K562 (cell line): ENCODE data around the gene DHODH. TPM values are rescaled to one million over a fixed set of nuclear protein-coding genes. Genes with fewer than 3 reads are reported as not detected.

Source experiments
- ATF4 ChIP-seq: fragments of 450-650 bp; formaldehyde crosslinking; IDR thresholded peaks from 2 replicates; pipeline ENCODE4 v1.4.0; 2022; ENCODE audit warnings: mild to moderate bottlenecking, moderate library complexity
- ESRRA ChIP-seq: fragments of 450-650 bp; IDR thresholded peaks from 2 replicates; pipeline ENCODE4 v1.6.1; 2014; ENCODE audit warnings: low read depth, mild to moderate bottlenecking, moderate library complexity, borderline replicate concordance
- KLF1 ChIP-seq: fragments of 450-650 bp; IDR thresholded peaks from 2 replicates; pipeline ENCODE4 v1.6.1; 2016; ENCODE audit warnings: missing genetic modification characterization, missing compliant biosample characterization
- MCM3 ChIP-seq: fragments of 450-650 bp; IDR thresholded peaks from 2 replicates; pipeline ENCODE4 v1.6.1; 2016
- POU5F1 ChIP-seq: fragments of 150-350 bp; IDR thresholded peaks from 2 replicates; pipeline ENCODE4 v1.6.1; 2014; ENCODE audit warnings: borderline replicate concordance, low read length, low read depth, mild to moderate bottlenecking; ENCODE audit not compliant: partially characterized antibody
- PURB ChIP-seq: sonication (generic); formaldehyde crosslinking; IDR thresholded peaks from 2 replicates; pipeline ENCODE4 v1.9.0; 2021; ENCODE audit warnings: low read depth, mild to moderate bottlenecking, missing genetic modification reagents
- RBM25 ChIP-seq: fragments of 200-400 bp; formaldehyde crosslinking; IDR thresholded peaks from 2 replicates; pipeline ENCODE4 v1.6.1; 2018; ENCODE audit warnings: low read length, low read depth, moderate library complexity; ENCODE audit not compliant: severe bottlenecking
- SIN3A ChIP-seq, 2 experiments: fragments of 150-350 bp in 1 of 2; IDR thresholded peaks; 2 replicates each; pipeline ENCODE4 v1.6.1; 2011 to 2016; ENCODE audit warnings: borderline replicate concordance in 2 of 2, low read depth in 2 of 2, low read length in 2 of 2, mild to moderate bottlenecking in 2 of 2, moderate library complexity in 2 of 2; ENCODE audit not compliant: control insufficient read depth in 1 of 2
- SIX5 ChIP-seq, 2 experiments: IDR thresholded peaks; 2 replicates each; pipeline ENCODE4 v1.6.1; 2011; ENCODE audit warnings: low read length in 2 of 2, borderline replicate concordance in 1 of 2, low read depth in 1 of 2, mild to moderate bottlenecking in 1 of 2, moderate library complexity in 1 of 2; ENCODE audit not compliant: insufficient read depth in 1 of 2
- SMARCC2 ChIP-seq: fragments of 450-650 bp; IDR thresholded peaks from 2 replicates; pipeline ENCODE4 v1.6.1; 2017; ENCODE audit warnings: antibody characterized with exemption, moderate library complexity, mild to moderate bottlenecking, low read depth
- SRSF1 ChIP-seq: fragments of 200-400 bp; formaldehyde crosslinking; IDR thresholded peaks from 2 replicates; pipeline ENCODE4 v1.6.1; 2017; ENCODE audit warnings: mild to moderate bottlenecking, low read depth, low read length, moderate library complexity
- SRSF7 ChIP-seq: fragments of 200-400 bp; formaldehyde crosslinking; optimal IDR thresholded peaks from 2 replicates; pipeline ENCODE3; 2017; ENCODE audit warnings: mild to moderate bottlenecking, low read depth, low read length
- STAG1 ChIP-seq: sonication (generic); formaldehyde crosslinking; IDR thresholded peaks from 2 replicates; pipeline ENCODE4 v1.5.0; 2020; ENCODE audit warnings: missing genetic modification reagents, borderline replicate concordance
- ZBTB11 ChIP-seq, 3 experiments: fragments of 200-800 bp in 1 of 3; fragments of 250-450 bp in 1 of 3; fragments of 450-650 bp in 1 of 3; sonication (Bioruptor Pico) in 1 of 3; sonication (Bioruptor generic) in 1 of 3; formaldehyde crosslinking in 1 of 3; IDR thresholded peaks; 2 replicates each; pipeline versions ENCODE4 v1.6.1 to v1.8.0; 2016 to 2022; ENCODE audit warnings: mild to moderate bottlenecking in 2 of 3, missing genetic modification characterization in 2 of 3, missing compliant biosample characterization in 1 of 3, moderate library complexity in 1 of 3
- ZBTB34 ChIP-seq: fragments of 250-450 bp; sonication (Bioruptor Pico); IDR thresholded peaks from 2 replicates; pipeline ENCODE4 v1.8.0; 2021; ENCODE audit warnings: mild to moderate bottlenecking, moderate library complexity
- ZNF274 ChIP-seq: IDR thresholded peaks from 2 replicates; pipeline ENCODE4 v1.6.1; 2011; ENCODE audit warnings: low read depth, mild to moderate bottlenecking, low read length, moderate library complexity, borderline replicate concordance
- ZNF398 ChIP-seq: fragments of 250-450 bp; sonication (Bioruptor Pico); IDR thresholded peaks from 2 replicates; pipeline ENCODE4 v1.8.0; 2021; ENCODE audit warnings: moderate library complexity, mild to moderate bottlenecking, inconsistent platforms
- ZNF699 ChIP-seq: fragments of 250-450 bp; sonication (Bioruptor Pico); IDR thresholded peaks from 2 replicates; pipeline ENCODE4 v1.8.0; 2021; ENCODE audit warnings: mild to moderate bottlenecking, moderate library complexity; ENCODE audit not compliant: insufficient replicate concordance
- polyA plus RNA-seq, 8 experiments: library from polyadenylated mRNA; depleted of rRNA in 4 of 8; stranded (reverse) in 5 of 8; unstranded in 3 of 8; fragments of >200 nt; fragmentation: Nextera tagmentation in 2 of 8; fragmentation: Illumina TruSeq in 1 of 8; extraction: Ambion mirVana in 2 of 8; extraction: Trizol in 1 of 8; gene quantifications; 2 replicates each; pipeline versions ENCODE4 v1.2.1 to v1.2.3, GENCODE V29; 2011 to 2014; ENCODE audit warnings: inconsistent platforms in 1 of 8, missing spikeins in 1 of 8
- total RNA-seq, 7 experiments: library from RNA; depleted of rRNA in 6 of 7; stranded (reverse); fragments of >200 nt in 6 of 7; fragmentation: Illumina TruSeq in 2 of 7; extraction: Trizol in 2 of 7; gene quantifications; 2 replicates each; pipeline versions ENCODE4 v1.2.1 to v1.2.3, GENCODE V29; 2011 to 2021; ENCODE audit warnings: low replicate concordance in 1 of 7

DHODH gene
- total and polyA plus RNA-seq, 9 of the 15 experiments (the other 6 are each of a cell fraction or from before 2014, with no cell fraction given), result 4.3 to 19.9 (median 12.7) TPM

GRCh38 chr16:72008424-72009216 is at the start of gene DHODH (continued):
- TF ChIP-seq ZBTB11 (CRISPR knock-in tag; IDR thresholded peaks at IDR 0.05), result peak; percentile 63 to 90 (median 72); a peak in 5 of 6 replicates
- no peak for TF ChIP-seq MCM3
- no peak; the same call in 1 of the 2 replicates for TF ChIP-seq ESRRA
- TF ChIP-seq RBM25, result no peak
- TF ChIP-seq ZNF699, result no peak
- TF ChIP-seq SIX5 (IDR thresholded peaks at IDR 0.05; ENCODE audit: borderline replicate concordance in 1 of 2, insufficient read depth in 1 of 2, low read depth in 1 of 2, low read length in 2 of 2), result no peak
- no peak for TF ChIP-seq POU5F1
- TF ChIP-seq ZNF398, result no peak
- peak; percentile 77 to 85; a peak in 3 of 4 replicates for TF ChIP-seq SIN3A (IDR thresholded peaks at IDR 0.05; ENCODE audit: borderline replicate concordance in 2 of 2, control insufficient read depth in 1 of 2, low read depth in 2 of 2, low read length in 2 of 2)
- TF ChIP-seq ZBTB34 (CRISPR knock-in tag), result no peak
- 0 out of 2 replicates have a peak, but pooled peaks have one; percentile 32 for TF ChIP-seq KLF1
- TF ChIP-seq PURB (CRISPR knock-in tag), result no peak
- no peak for TF ChIP-seq SRSF7
- no peak for TF ChIP-seq SMARCC2
- no peak for TF ChIP-seq ZNF274
- TF ChIP-seq ATF4 (CRISPR knock-in tag), result no peak
- TF ChIP-seq SRSF1, result no peak
- no peak for TF ChIP-seq STAG1 (CRISPR knock-in tag)
